ENCODE results near the gene SCFD2. TPM values are rescaled to one million over a fixed set of nuclear protein-coding genes. Genes with fewer than 3 reads are reported as not detected.
A peak's percentile ranks its signal among the peaks of the same experiment; 100 is the strongest.

Gene SCFD2
- total RNA-seq, 1 experiment from 2014 or later = 19.2 TPM

DNA sequence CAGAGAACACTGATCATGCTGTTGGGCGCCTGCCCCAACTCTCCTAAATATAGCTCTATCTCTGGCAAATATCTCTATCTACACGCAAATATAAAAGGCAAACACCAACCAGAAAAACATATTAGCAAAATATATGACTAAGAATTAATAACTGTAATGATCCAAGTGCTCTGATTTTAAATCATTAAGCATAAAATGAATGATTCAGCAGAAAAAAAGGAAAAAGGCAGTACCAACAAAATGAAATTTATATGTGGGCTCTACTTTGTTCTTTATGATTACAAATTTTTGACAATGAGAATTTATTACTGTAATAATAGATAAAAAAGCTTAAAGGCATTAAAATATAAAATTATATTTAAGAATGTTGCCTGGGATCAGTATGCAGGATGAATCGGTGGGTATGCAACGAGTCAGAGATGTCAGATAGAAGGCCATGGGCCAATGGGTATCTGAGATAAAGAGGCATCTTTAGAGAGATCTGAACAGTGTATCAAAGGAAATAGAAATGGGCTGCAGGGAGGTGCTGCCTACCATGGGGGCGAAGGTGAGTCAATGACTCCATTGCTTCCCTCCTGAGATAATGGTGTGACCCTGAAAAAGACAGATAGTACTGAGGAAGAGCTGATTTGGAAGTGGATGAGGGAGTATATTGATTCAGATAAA lies 234.8 kb downstream of the SCFD2 start:
- BruUV-seq (replicated peaks) = no TSS peak
- TF ChIP-seq, protein P1, sequence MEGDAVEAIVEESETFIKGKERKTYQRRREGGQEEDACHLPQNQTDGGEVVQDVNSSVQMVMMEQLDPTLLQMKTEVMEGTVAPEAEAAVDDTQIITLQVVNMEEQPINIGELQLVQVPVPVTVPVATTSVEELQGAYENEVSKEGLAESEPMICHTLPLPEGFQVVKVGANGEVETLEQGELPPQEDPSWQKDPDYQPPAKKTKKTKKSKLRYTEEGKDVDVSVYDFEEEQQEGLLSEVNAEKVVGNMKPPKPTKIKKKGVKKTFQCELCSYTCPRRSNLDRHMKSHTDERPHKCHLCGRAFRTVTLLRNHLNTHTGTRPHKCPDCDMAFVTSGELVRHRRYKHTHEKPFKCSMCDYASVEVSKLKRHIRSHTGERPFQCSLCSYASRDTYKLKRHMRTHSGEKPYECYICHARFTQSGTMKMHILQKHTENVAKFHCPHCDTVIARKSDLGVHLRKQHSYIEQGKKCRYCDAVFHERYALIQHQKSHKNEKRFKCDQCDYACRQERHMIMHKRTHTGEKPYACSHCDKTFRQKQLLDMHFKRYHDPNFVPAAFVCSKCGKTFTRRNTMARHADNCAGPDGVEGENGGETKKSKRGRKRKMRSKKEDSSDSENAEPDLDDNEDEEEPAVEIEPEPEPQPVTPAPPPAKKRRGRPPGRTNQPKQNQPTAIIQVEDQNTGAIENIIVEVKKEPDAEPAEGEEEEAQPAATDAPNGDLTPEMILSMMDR (IDR thresholded peaks at IDR 0.05; ENCODE audit: unreplicated experiment) = no peak
- DNase-seq (ENCODE audit: unreplicated experiment) = no peak
- Mint-ChIP-seq H3K27me3 (ENCODE audit: insufficient read depth, unreplicated experiment) (no peaks in the 10 kb centered on the region), H3K4me3 (ENCODE audit: unreplicated experiment) (no peak overlapping the region), H3K4me1 (ENCODE audit: insufficient read depth, unreplicated experiment) (peaks cover 7% of the 10 kb centered on the region), H3K9me3 (ENCODE audit: unreplicated experiment) (no peaks in the 10 kb centered on the region), H3K36me3 (ENCODE audit: insufficient read depth, unreplicated experiment) (no peaks in the 10 kb centered on the region), H3K27ac (ENCODE audit: low read depth, unreplicated experiment) (no peak overlapping the region)
- intact Hi-C loops (cut with micrococcal nuclease) = no loop called here
- CTCF ChIA-PET = no interaction called here
- POLR2A ChIA-PET = interaction anchor here (0.6 to 0.7 kb wide), 2 partner anchors 11 to 16 kb away, joined by 3 read pairs; no protein-coding TSS in a partner anchor

DNA sequence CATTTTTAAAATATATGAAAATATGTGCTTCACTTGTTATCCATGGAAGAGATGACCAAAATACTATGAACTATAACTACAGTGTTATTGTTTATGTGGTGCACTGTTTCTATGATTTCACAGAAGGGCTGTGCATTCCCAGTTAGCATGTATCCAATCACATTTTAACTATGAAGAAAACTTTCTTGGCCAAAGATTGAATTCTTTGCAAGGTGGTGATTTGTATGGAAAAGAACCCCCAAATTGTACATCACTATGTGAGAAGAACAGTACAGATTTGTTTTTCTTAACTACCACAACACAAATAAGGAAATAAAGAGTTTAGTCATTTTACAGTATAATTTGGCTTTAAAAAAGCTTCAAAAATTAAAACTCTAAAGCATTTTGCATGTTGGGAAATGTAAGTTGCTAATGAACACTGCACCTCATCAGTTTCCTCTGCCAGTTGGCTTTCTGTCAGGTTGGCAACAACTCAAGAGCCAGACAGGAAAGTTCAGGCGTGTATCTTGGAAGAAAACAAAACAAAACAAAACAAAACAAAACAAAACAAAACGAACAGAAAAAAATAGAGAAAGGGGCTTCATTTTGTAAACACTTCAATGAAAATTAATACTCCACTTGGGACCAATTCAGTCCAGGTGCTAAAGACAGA lies 237.0 kb downstream of the SCFD2 start:
- Mint-ChIP-seq H3K9me3 (ENCODE audit: unreplicated experiment) (no peaks in the 10 kb centered on the region), H3K36me3 (ENCODE audit: insufficient read depth, unreplicated experiment) (no peaks in the 10 kb centered on the region), H3K4me3 (ENCODE audit: unreplicated experiment) (no peak overlapping the region), H3K27ac (ENCODE audit: low read depth, unreplicated experiment) (peak overlapping the region; percentile 47), H3K27me3 (ENCODE audit: insufficient read depth, unreplicated experiment) (no peaks in the 10 kb centered on the region), H3K4me1 (ENCODE audit: insufficient read depth, unreplicated experiment) (peaks cover 10% of the 10 kb centered on the region)
- CTCF ChIA-PET = no interaction called here
- BruUV-seq (replicated peaks) = no TSS peak
- intact Hi-C loops (cut with micrococcal nuclease) = no loop called here
- DNase-seq (ENCODE audit: unreplicated experiment) = peak; percentile 40
- POLR2A ChIA-PET = no interaction called here
- TF ChIP-seq, protein P1 (IDR thresholded peaks at IDR 0.05; ENCODE audit: unreplicated experiment) = no peak

DNA sequence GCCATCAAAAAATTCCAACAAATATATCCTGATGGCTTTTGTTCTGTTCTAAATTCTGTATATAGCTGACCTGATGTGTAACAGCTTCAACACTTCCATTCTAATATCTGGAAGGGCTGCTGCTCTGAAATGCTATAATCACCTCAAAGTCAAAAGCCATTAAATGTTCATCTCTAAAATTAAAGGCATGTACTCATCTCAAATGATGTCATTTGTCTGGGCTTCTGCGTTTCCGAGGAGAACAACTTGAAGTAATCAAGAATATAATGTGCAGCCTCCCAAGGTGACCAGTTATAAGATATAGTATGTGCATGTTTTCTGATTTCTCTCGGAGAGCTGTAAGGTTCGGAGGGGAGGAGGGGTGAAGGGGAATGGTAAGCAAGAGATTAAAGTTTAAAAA lies 237.6 kb downstream of the SCFD2 start:
- intact Hi-C loops (cut with micrococcal nuclease) = no loop called here
- Mint-ChIP-seq H3K27me3 (ENCODE audit: insufficient read depth, unreplicated experiment) (no peaks in the 10 kb centered on the region), H3K9me3 (ENCODE audit: unreplicated experiment) (no peaks in the 10 kb centered on the region), H3K36me3 (ENCODE audit: insufficient read depth, unreplicated experiment) (no peaks in the 10 kb centered on the region), H3K4me1 (ENCODE audit: insufficient read depth, unreplicated experiment) (peaks cover 10% of the 10 kb centered on the region), H3K27ac (ENCODE audit: low read depth, unreplicated experiment) (no peak overlapping the region), H3K4me3 (ENCODE audit: unreplicated experiment) (no peak overlapping the region)
- POLR2A ChIA-PET = no interaction called here
- no peak for DNase-seq (ENCODE audit: unreplicated experiment)
- CTCF ChIA-PET = no interaction called here
- TF ChIP-seq, protein P1 (IDR thresholded peaks at IDR 0.05; ENCODE audit: unreplicated experiment) = no peak
- no TSS peak for BruUV-seq (replicated peaks)

DNA sequence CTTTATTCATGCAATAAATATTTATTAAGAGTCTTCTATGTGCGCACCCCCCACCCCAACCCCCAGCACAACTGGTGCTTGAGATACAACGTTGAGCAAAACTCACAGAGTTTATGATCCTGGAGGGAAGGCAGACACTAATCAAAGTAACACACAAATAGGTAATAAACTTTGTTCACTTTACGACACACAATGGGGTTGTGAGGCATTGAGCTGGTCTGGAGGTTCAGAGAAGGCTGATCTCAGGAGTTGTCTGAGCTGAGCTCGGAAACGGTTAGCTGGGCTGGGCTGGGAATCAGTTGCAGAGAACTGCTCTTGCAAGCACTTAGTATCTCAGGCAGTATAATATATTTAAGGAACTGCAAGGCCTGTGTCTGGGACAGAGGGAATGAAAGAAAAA lies 238.5 kb downstream of the SCFD2 start:
- no TSS peak for BruUV-seq (replicated peaks)
- Mint-ChIP-seq H3K4me1 (ENCODE audit: insufficient read depth, unreplicated experiment) (peaks cover 10% of the 10 kb centered on the region), H3K27me3 (ENCODE audit: insufficient read depth, unreplicated experiment) (no peaks in the 10 kb centered on the region), H3K4me3 (ENCODE audit: unreplicated experiment) (no peak overlapping the region), H3K9me3 (ENCODE audit: unreplicated experiment) (no peaks in the 10 kb centered on the region), H3K36me3 (ENCODE audit: insufficient read depth, unreplicated experiment) (no peaks in the 10 kb centered on the region), H3K27ac (ENCODE audit: low read depth, unreplicated experiment) (no peak overlapping the region)
- intact Hi-C loops (cut with micrococcal nuclease) = no loop called here
- ChIA-PET POLR2A (no interaction called here), CTCF (interaction anchor here (0.5 to 0.7 kb wide), 2 partner anchors 74 to 765 kb away, joined by 3 read pairs; no protein-coding TSS in a partner anchor)
- DNase-seq (ENCODE audit: unreplicated experiment) = no peak
- TF ChIP-seq, protein P1 (IDR thresholded peaks at IDR 0.05; ENCODE audit: unreplicated experiment) = no peak
